ENCODE measurements around the gene ABR. TPM values are rescaled to one million over a fixed set of nuclear protein-coding genes. Genes with fewer than 3 reads are reported as not detected.

ABR gene
- polyA plus RNA-seq, 2 of the 4 experiments (the other 2 are of a cell fraction): 70.9 to 73.8 TPM

DNA sequence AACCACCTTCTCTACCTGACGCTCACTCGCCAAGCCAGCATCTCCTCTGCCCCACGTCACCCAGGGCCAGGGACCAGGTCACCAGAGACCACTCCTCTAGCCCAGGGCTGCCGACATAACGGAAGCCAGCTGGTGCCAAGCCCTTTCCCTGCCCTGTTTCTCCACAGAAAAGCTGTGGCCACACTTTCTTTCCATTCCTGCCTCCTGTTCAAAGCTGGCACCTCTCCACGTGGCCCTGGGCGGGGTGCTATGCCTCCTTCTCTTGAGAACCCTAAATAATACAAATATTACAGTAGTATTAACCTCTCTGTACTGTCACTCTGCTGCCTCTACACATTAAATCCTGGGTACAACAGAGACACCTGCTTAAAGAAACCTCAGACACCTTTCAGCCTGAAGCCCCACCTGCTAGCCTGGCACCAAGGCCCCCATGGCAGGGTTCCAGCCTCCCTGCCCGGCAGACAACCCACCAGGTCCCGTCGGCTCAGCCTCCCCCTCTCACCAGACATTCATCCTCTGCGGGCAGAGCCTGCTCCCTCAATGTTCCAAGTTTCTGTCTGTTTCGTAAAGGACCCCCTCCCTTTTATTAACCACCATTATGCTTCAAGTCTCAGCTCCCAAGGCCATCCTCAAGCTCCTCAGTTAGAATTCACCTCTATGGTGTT is 120.5 kb downstream of the ABR start:
- H3K4me2 ChIP-seq: no peak overlapping the region
- DNase-seq (ENCODE audit: low read depth in 1 of 2, low spot score in 1 of 2) (no peak), FAIRE-seq (no peak), ATAC-seq (no peak)
- peaks cover 3% of the 10 kb centered on the region; the same call in 1 of the 3 replicates for H3K9me3 ChIP-seq
- no peak overlapping the region for H3K4me3 ChIP-seq
- TF ChIP-seq, protein P1, sequence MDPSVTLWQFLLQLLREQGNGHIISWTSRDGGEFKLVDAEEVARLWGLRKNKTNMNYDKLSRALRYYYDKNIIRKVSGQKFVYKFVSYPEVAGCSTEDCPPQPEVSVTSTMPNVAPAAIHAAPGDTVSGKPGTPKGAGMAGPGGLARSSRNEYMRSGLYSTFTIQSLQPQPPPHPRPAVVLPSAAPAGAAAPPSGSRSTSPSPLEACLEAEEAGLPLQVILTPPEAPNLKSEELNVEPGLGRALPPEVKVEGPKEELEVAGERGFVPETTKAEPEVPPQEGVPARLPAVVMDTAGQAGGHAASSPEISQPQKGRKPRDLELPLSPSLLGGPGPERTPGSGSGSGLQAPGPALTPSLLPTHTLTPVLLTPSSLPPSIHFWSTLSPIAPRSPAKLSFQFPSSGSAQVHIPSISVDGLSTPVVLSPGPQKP (IDR thresholded peaks at IDR 0.05; ENCODE audit: low read depth, low read length): no peak
- TF ChIP-seq KDM5A (IDR thresholded peaks at IDR 0.05) (no peak), CHD4 (IDR thresholded peaks at IDR 0.05; ENCODE audit: borderline replicate concordance) (no peak), RCOR1 (IDR thresholded peaks at IDR 0.05; ENCODE audit: low read depth, low read length) (no peak), CHD2 (IDR thresholded peaks at IDR 0.05; ENCODE audit: low read length, partially characterized antibody) (no peak), SMC3 (IDR thresholded peaks at IDR 0.05) (no peak), TP53 (CRISPR knock-in tag; IDR thresholded peaks at IDR 0.05) (no peak), TFCP2L1 (CRISPR knock-in tag; IDR thresholded peaks at IDR 0.05) (no peak), RNF2 (IDR thresholded peaks at IDR 0.05; ENCODE audit: borderline replicate concordance, low read depth) (no peak), JUN (IDR thresholded peaks at IDR 0.05) (no peak), ZNF302 (CRISPR knock-in tag; IDR thresholded peaks at IDR 0.05) (no peak), CEBPB (IDR thresholded peaks at IDR 0.05) (no peak)
- TF ChIP-seq, protein P2, sequence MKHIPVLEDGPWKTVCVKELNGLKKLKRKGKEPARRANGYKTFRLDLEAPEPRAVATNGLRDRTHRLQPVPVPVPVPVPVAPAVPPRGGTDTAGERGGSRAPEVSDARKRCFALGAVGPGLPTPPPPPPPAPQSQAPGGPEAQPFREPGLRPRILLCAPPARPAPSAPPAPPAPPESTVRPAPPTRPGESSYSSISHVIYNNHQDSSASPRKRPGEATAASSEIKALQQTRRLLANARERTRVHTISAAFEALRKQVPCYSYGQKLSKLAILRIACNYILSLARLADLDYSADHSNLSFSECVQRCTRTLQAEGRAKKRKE (CRISPR knock-in tag; IDR thresholded peaks at IDR 0.05; ENCODE audit: low read depth): no peak
- peaks cover 11% of the 10 kb centered on the region for H3K4me1 ChIP-seq
- 92% methylated on average over 12 of the region's 12 CpGs for WGBS (ENCODE audit: missing lambda C conversion rate)
- POLR2A ChIA-PET: interaction anchor here (0.5 kb wide), 1 partner anchor 334 kb away, joined by 3 read pairs; no protein-coding TSS in a partner anchor
- no peak overlapping the region for H3K27ac ChIP-seq
- CTCF ChIA-PET: interaction anchor here (0.6 to 9.2 kb wide), 25 partner anchors 8 to 131 kb away, joined by 3 to 177 read pairs (median 12); no protein-coding TSS in a partner anchor

DNA sequence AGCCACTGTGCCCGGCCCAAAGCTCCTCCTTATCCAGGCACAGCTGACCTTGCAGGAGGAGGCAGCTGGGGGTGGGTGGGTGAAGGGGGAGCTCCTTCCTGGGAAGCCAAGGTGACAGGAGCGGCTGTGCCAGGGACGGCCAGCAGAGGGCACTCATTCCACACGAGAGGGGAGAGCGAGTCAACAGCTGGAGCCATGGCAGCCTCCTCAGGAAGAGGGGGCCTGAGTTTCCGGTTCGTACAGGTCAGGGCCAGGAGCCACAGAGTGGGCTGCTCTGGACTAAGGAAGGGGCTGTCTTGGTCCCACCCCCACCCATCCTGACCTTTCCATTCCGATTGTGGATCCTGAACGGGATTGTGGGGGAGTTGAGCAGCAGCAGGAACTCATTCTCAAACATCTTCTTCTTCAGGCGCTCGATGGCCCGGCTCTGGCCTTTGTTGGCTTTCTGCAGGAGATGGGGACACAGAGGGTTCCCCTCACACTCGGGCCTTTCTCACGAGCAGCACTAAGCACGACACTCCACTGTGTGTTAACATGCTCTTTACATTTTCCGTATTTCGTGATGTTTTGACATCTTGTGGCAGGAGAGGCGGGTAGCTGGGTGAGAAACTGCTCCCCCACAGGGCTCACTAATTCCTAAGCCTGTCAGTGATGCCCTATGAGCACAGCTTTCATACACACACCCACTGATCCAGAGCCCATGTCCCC is 121.2 kb downstream of the ABR start:
- TF ChIP-seq, protein P3, sequence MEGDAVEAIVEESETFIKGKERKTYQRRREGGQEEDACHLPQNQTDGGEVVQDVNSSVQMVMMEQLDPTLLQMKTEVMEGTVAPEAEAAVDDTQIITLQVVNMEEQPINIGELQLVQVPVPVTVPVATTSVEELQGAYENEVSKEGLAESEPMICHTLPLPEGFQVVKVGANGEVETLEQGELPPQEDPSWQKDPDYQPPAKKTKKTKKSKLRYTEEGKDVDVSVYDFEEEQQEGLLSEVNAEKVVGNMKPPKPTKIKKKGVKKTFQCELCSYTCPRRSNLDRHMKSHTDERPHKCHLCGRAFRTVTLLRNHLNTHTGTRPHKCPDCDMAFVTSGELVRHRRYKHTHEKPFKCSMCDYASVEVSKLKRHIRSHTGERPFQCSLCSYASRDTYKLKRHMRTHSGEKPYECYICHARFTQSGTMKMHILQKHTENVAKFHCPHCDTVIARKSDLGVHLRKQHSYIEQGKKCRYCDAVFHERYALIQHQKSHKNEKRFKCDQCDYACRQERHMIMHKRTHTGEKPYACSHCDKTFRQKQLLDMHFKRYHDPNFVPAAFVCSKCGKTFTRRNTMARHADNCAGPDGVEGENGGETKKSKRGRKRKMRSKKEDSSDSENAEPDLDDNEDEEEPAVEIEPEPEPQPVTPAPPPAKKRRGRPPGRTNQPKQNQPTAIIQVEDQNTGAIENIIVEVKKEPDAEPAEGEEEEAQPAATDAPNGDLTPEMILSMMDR (IDR thresholded peaks at IDR 0.05): peak; percentile 88
- no peak for TF ChIP-seq TFCP2L1 (CRISPR knock-in tag; IDR thresholded peaks at IDR 0.05)
- peak; percentile 75 for TF ChIP-seq SMC3 (IDR thresholded peaks at IDR 0.05)
- TF ChIP-seq RAD21 (conservative IDR thresholded peaks at IDR 0.05 in 1 of 2, IDR thresholded peaks at IDR 0.05 in 1 of 2): peak; percentile 88 to 89
- TF ChIP-seq ZFP36 (IDR thresholded peaks at IDR 0.05; ENCODE audit: borderline replicate concordance, partially characterized antibody): no peak
- TF ChIP-seq, protein P4, sequence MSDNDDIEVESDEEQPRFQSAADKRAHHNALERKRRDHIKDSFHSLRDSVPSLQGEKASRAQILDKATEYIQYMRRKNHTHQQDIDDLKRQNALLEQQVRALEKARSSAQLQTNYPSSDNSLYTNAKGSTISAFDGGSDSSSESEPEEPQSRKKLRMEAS (IDR thresholded peaks at IDR 0.05): no peak
- TF ChIP-seq, protein P5, sequence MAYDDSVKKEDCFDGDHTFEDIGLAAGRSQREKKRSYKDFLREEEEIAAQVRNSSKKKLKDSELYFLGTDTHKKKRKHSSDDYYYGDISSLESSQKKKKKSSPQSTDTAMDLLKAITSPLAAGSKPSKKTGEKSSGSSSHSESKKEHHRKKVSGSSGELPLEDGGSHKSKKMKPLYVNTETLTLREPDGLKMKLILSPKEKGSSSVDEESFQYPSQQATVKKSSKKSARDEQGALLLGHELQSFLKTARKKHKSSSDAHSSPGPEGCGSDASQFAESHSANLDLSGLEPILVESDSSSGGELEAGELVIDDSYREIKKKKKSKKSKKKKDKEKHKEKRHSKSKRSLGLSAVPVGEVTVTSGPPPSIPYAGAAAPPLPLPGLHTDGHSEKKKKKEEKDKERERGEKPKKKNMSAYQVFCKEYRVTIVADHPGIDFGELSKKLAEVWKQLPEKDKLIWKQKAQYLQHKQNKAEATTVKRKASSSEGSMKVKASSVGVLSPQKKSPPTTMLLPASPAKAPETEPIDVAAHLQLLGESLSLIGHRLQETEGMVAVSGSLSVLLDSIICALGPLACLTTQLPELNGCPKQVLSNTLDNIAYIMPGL (CRISPR knock-in tag; IDR thresholded peaks at IDR 0.05; ENCODE audit: borderline replicate concordance): no peak
- no peak overlapping the region for H3K4me2 ChIP-seq
- peaks cover 11% of the 10 kb centered on the region for H3K4me1 ChIP-seq
- 82% methylated on average over 15 of the region's 18 CpGs for WGBS (ENCODE audit: missing lambda C conversion rate)
- FAIRE-seq: no peak
- POLR2A ChIA-PET: interaction anchor here (0.6 to 1.0 kb wide), 2 partner anchors 89 to 656 kb away, joined by 4 to 7 read pairs; no protein-coding TSS in a partner anchor
- ATAC-seq: peak; percentile 58 to 73
- no peak overlapping the region for H3K4me3 ChIP-seq
- peak; percentile 73 to 76 for DNase-seq (ENCODE audit: low read depth in 1 of 2, low spot score in 1 of 2)
- CTCF ChIA-PET: interaction anchor here (0.6 to 9.2 kb wide), 52 partner anchors 9 to 647 kb away, joined by 3 to 177 read pairs (median 6); no protein-coding TSS in a partner anchor
- no peaks in the 10 kb centered on the region for H3K9me3 ChIP-seq
- H3K27ac ChIP-seq: peak overlapping the region in 1 of 2 experiments; percentile 19; a peak in 1 of 6 replicates
